Prostate gland (tissue), 2 donors: ENCODE measurements around the gene AKT3.

Experiments
- POLR2A ChIP-seq: fragments of 450-650 bp; IDR thresholded peaks from one replicate; pipeline ENCODE4 v1.6.1; 2016; ENCODE audit warnings: antibody characterized with exemption, mild to moderate bottlenecking
- POLR2AphosphoS5 ChIP-seq: sonication (generic); formaldehyde crosslinking; IDR thresholded peaks from one replicate; pipeline ENCODE4 v1.6.1; 2017; ENCODE audit warnings: antibody characterized with exemption
- TF ChIP-seq, protein P1 (sequence below), 4 experiments: fragments of 200-600 bp in 2 of 4; fragments of 450-650 bp in 2 of 4; sonication (generic) in 2 of 4; IDR thresholded peaks; 1 replicate in 3 of 4; 2 replicates in 1 of 4; pipeline ENCODE4 v1.5.1; 2016 to 2019; ENCODE audit warnings: antibody characterized with exemption in 4 of 4, mild to moderate bottlenecking in 2 of 4, moderate library complexity in 2 of 4

DNA sequence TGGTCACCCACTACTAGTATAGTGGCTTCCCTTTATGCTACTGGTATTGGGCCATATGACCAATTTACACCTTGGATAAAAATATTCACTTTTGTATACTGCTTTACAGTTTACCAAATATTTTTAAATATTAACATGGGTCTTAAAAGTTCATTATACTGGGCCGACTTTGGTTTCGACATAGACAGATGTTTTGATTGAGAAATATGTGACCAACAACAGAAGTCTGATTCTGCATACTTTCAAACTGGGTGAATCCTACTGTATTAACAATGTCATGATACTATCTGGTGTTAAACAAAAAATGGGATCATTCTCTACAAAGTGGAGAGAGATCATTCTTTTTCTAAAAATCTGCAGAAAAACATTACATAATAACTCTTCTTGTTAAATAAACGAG lies 134.8 kb downstream of the AKT3 start:
- no peak for TF ChIP-seq POLR2AphosphoS5
- TF ChIP-seq, protein P1, sequence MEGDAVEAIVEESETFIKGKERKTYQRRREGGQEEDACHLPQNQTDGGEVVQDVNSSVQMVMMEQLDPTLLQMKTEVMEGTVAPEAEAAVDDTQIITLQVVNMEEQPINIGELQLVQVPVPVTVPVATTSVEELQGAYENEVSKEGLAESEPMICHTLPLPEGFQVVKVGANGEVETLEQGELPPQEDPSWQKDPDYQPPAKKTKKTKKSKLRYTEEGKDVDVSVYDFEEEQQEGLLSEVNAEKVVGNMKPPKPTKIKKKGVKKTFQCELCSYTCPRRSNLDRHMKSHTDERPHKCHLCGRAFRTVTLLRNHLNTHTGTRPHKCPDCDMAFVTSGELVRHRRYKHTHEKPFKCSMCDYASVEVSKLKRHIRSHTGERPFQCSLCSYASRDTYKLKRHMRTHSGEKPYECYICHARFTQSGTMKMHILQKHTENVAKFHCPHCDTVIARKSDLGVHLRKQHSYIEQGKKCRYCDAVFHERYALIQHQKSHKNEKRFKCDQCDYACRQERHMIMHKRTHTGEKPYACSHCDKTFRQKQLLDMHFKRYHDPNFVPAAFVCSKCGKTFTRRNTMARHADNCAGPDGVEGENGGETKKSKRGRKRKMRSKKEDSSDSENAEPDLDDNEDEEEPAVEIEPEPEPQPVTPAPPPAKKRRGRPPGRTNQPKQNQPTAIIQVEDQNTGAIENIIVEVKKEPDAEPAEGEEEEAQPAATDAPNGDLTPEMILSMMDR (IDR thresholded peaks at IDR 0.05), result no peak
- no peak for TF ChIP-seq POLR2A
